Psoas muscle (tissue), 8 donors: ENCODE results near the gene LRRC3C. TPM values are rescaled to one million over a fixed set of nuclear protein-coding genes. Genes with fewer than 3 reads are reported as not detected.

ENCODE experiments used
- ATAC-seq, 4 donors: fragments of 200-7000 bp; cut with Tn5 transposase; one replicate each; pipeline ENCODE4 v1.9.1; 2020; ENCODE audit warnings: moderate library complexity in 3 of 4, mild to moderate bottlenecking in 2 of 4
- DNase-seq, 2 donors: peaks; one replicate each; pipeline ENCODE4 v3.0.0-alpha.2; 2020
- H3K27ac ChIP-seq: fragments of 200-600 bp; one replicate; pipeline ENCODE4 v1.8.0; 2022
- H3K27me3 ChIP-seq, 3 donors: fragments of 200-600 bp in 1 of 3; one replicate each; pipeline versions ENCODE4 v1.6.1 to v1.8.0; 2013 to 2022; ENCODE audit warnings: low read length in 2 of 3, mild to moderate bottlenecking in 2 of 3, moderate library complexity in 1 of 3; ENCODE audit not compliant: insufficient read depth in 3 of 3
- H3K36me3 ChIP-seq, 2 donors: fragments of 200-600 bp in 1 of 2; one replicate each; pipeline versions ENCODE4 v1.6.1 to v1.8.0; 2013 to 2022; ENCODE audit warnings: low read depth in 1 of 2, mild to moderate bottlenecking in 1 of 2, moderate library complexity in 1 of 2; ENCODE audit not compliant: insufficient read depth in 1 of 2
- H3K4me1 ChIP-seq: fragments of 200-600 bp; one replicate; pipeline ENCODE4 v1.8.0; 2022
- H3K4me3 ChIP-seq: fragments of 200-600 bp; one replicate; pipeline ENCODE4 v1.8.0; 2022; ENCODE audit warnings: mild to moderate bottlenecking
- H3K9me3 ChIP-seq: fragments of 200-600 bp; one replicate; pipeline ENCODE4 v1.8.0; 2022
- WGBS, 3 donors: extraction: QIAGEN DNeasy Blood & Tissue Kit; methylation state at CpG; one replicate each; pipeline versions ENCODE4 v1.1.6 to v1.1.7; 2013; 5-methylcytosine and 5-hydroxymethylcytosine counted together
- intact Hi-C, 2 donors: fragments of 100-400 bp; cut with DNase I; formaldehyde crosslinking; loops; one replicate each; pipeline versions ENCODE4 v1.11.0 to v1.14.2; 2022
- polyA plus RNA-seq, 3 donors: library from polyadenylated mRNA; stranded (reverse); fragments of 200-250 nt; gene quantifications; one replicate each; pipeline ENCODE4 v1.2.3, GENCODE V29; 2013
- total RNA-seq, 4 donors: library from RNA; stranded (reverse); fragmentation: NEBNext Ultra II Directional in 2 of 4; extraction: Animal tissue kit (Norgen Biotek cat#: 25700) in 2 of 4; gene quantifications; one replicate each; pipeline versions ENCODE4 v1.2.1 to v1.2.4, GENCODE V29; 2021 to 2023
- TF ChIP-seq, protein P1 (sequence below): fragments of 200-600 bp; IDR thresholded peaks from one replicate; pipeline ENCODE4 v1.8.0; 2022; ENCODE audit warnings: antibody characterized with exemption
- donor health status: healthy with polysubstance abuse.
- donor health status: DM: no; HTN: no; CAD: no; lungs with moderate emphysema.
- donor health status: Bipolar disorder and iron deficiency.
- donor health status: healthy.
- donor health status: DM: yes; HTN: yes; CAD: no.
- donor health status: DM: no; HTN: no; CAD: no.
- donor health status: DM: no; HTN: no; CAD: no.
- donor health status: DM: yes; HTN: yes; CAD: no.

Gene LRRC3C
- total and polyA plus RNA-seq, 7 donors, result 0.04 TPM; not detected in 6

DNA sequence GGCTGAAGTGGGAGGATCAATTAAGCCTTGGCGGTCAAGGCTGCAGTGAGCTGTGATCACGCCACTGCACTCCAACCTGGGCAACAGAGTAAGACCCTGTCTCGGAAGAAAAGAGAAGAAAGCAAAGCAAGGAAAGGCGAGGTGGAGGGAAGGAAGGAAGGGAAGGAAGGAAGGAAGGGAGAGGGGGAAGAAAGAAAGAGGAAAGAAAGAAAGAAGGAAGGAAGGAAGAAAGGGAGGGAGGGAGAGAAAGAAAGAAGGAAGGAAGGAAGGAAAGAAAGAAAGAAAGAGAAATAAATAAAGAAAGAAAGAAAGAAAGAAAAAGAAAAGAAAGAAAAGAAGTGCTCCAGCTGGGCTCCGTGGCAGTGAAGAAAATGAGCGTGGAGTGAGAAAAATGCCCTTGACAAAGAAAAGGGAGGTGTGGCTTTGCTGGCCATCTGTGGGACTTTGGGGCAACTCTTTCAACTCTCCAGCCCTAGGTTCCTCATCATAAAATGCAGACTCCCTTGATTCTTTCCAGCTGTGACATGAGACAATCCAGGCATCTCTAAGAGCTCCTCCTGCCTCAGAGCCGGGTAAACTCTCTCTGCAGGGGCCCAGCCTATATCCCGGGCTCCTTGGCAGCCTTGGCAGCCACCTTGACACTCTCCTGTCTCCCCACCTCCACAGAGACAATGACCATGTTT, 37.6 kb downstream of the LRRC3C start:
- TF ChIP-seq, protein P1, sequence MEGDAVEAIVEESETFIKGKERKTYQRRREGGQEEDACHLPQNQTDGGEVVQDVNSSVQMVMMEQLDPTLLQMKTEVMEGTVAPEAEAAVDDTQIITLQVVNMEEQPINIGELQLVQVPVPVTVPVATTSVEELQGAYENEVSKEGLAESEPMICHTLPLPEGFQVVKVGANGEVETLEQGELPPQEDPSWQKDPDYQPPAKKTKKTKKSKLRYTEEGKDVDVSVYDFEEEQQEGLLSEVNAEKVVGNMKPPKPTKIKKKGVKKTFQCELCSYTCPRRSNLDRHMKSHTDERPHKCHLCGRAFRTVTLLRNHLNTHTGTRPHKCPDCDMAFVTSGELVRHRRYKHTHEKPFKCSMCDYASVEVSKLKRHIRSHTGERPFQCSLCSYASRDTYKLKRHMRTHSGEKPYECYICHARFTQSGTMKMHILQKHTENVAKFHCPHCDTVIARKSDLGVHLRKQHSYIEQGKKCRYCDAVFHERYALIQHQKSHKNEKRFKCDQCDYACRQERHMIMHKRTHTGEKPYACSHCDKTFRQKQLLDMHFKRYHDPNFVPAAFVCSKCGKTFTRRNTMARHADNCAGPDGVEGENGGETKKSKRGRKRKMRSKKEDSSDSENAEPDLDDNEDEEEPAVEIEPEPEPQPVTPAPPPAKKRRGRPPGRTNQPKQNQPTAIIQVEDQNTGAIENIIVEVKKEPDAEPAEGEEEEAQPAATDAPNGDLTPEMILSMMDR, result no peak
- WGBS, 3 donors, result 41 to 47% (median 44%) methylated on average over 8 of the region's 8 CpGs
- no peak overlapping the region for H3K27ac ChIP-seq
- H3K9me3 ChIP-seq, result no peaks in the 10 kb centered on the region
- peaks cover 0 to 12% (median 0%) of the 10 kb centered on the region in 3 donors for H3K27me3 ChIP-seq
- no peaks in the 10 kb centered on the region for H3K4me1 ChIP-seq
- intact Hi-C loops, result no loop called here
- H3K4me3 ChIP-seq, result no peak overlapping the region
- ATAC-seq, result no peak
- DNase-seq, result no peak
- no peaks in the 10 kb centered on the region for H3K36me3 ChIP-seq

GRCh38 chr17:39966771-39967170, 39.2 kb downstream of the LRRC3C start:
- ATAC-seq (no peak), DNase-seq (no peak)
- H3K4me3 ChIP-seq, result no peak overlapping the region
- WGBS, 3 donors, result 75 to 79% (median 76%) methylated on average over 6 of the region's 6 CpGs
- intact Hi-C loops, result no loop called here
- no peaks in the 10 kb centered on the region for H3K36me3 ChIP-seq
- H3K4me1 ChIP-seq, result no peaks in the 10 kb centered on the region
- TF ChIP-seq, protein P1, result no peak
- no peak overlapping the region for H3K27ac ChIP-seq
- H3K9me3 ChIP-seq, result no peaks in the 10 kb centered on the region
- H3K27me3 ChIP-seq, result peaks cover 0 to 23% (median 0%) of the 10 kb centered on the region in 3 donors

- no peaks in the 10 kb centered on the region for H3K9me3 ChIP-seq
- TF ChIP-seq, protein P1, result no peak
- no peak overlapping the region for H3K27ac ChIP-seq
- intact Hi-C loops, result no loop called here
- no peaks in the 10 kb centered on the region for H3K4me1 ChIP-seq
- WGBS, 3 donors, result 79 to 86% (median 79%) methylated on average over 2 of the region's 2 CpGs
- DNase-seq (no peak), ATAC-seq (no peak)
- H3K4me3 ChIP-seq, result no peak overlapping the region
- H3K36me3 ChIP-seq, result no peaks in the 10 kb centered on the region
- H3K27me3 ChIP-seq, result peaks cover 0 to 26% (median 0%) of the 10 kb centered on the region in 3 donors
Observed at GRCh38 chr17:39968761-39969160, 41.2 kb downstream of the LRRC3C start.

GRCh38 chr17:39969375-39969774, 41.8 kb downstream of the LRRC3C start:
- no peak overlapping the region for H3K4me3 ChIP-seq
- H3K9me3 ChIP-seq, result no peaks in the 10 kb centered on the region
- intact Hi-C loops, result no loop called here
- TF ChIP-seq, protein P1, result no peak
- H3K36me3 ChIP-seq, result no peaks in the 10 kb centered on the region
- no peak for ATAC-seq
- peaks cover 0 to 26% (median 0%) of the 10 kb centered on the region in 3 donors for H3K27me3 ChIP-seq
- 57 to 64% (median 61%) methylated on average over 6 of the region's 6 CpGs for WGBS, 3 donors
- no peaks in the 10 kb centered on the region for H3K4me1 ChIP-seq
- H3K27ac ChIP-seq, result no peak overlapping the region
- no peak for DNase-seq
